BLaER1 treated with 17β-estradiol and CSF1 and Interleukin-3, amounts not matched to agents 10 nM and 100 nM (cell line): ENCODE measurements around the gene CDH20.

Experiments used
- H3K27ac ChIP-seq, 11 experiments: shearing (Covaris generic); formaldehyde crosslinking; 2 replicates each; pipeline ENCODE4 v1.8.1; 2022
- H3K27me3 ChIP-seq, 11 experiments: shearing (Covaris generic); formaldehyde crosslinking; 2 replicates each; pipeline ENCODE4 v1.8.1; 2022
- H3K36me3 ChIP-seq, 11 experiments: shearing (Covaris generic); formaldehyde crosslinking; 2 replicates each; pipeline ENCODE4 v1.8.1; 2022
- H3K4me1 ChIP-seq, 10 experiments: shearing (Covaris generic); formaldehyde crosslinking; 2 replicates each; pipeline ENCODE4 v1.8.1; 2022
- H3K4me2 ChIP-seq, 11 experiments: shearing (Covaris generic); formaldehyde crosslinking; 2 replicates each; pipeline ENCODE4 v1.8.1; 2022
- H3K4me3 ChIP-seq, 10 experiments: shearing (Covaris generic); formaldehyde crosslinking; 2 replicates each; pipeline ENCODE4 v1.8.1; 2022
- H3K9ac ChIP-seq, 11 experiments: shearing (Covaris generic); formaldehyde crosslinking; 2 replicates each; pipeline ENCODE4 v1.8.1; 2022
- H3K9me3 ChIP-seq, 11 experiments: shearing (Covaris generic); formaldehyde crosslinking; replicated peaks in 1 of 11; 2 replicates each; pipeline ENCODE4 v1.8.1; 2022
- H4K20me1 ChIP-seq, 11 experiments: shearing (Covaris generic); formaldehyde crosslinking; 2 replicates each; pipeline ENCODE4 v1.8.1; 2022
- Cebpa-rat ChIP-seq, 11 experiments: shearing (Covaris generic); IDR thresholded peaks; 2 replicates each; pipeline ENCODE4 v1.8.1; 2022

CDH20 gene

DNA sequence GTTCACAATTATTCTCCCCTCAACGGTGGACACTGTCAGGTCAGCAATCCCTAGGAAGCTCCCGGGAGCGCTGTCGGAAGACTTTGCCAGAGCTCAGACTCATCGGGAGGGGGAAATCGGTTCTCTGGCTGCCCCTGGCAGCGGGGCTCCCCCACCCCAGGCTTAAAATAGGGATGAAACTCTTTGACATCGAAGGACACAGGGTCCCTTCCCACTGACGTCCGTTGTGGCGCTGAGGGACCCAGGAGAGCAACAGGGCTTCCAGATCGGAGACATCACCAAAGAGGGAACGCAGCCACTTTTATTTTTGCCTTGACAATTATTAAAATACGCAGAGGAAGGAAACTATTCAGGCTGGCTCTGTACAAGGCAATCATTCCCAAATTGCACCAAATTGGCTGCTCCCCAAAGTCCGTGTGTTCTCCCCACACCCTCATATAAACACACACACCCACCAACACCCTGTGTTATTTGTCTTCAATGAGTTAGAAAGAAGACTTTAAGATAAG is 249.0 kb downstream of the CDH20 start:
- H3K4me1 ChIP-seq, result peaks cover 11 to 39% (median 29%) of the 10 kb centered on the region in 10 experiments
- no peak overlapping the region for H3K27ac ChIP-seq
- peak overlapping the region; percentile 26 to 85 (median 68) for H3K4me2 ChIP-seq
- H3K9me3 ChIP-seq, result no peaks in the 10 kb centered on the region
- no peaks in the 10 kb centered on the region for H3K36me3 ChIP-seq
- H3K4me3 ChIP-seq, result peak overlapping the region in 4 of 10 experiments; percentile 9 to 35 (median 12); a peak in 5 of 20 replicates
- H3K27me3 ChIP-seq, result peaks cover 0 to 16% (median 0%) of the 10 kb centered on the region in 11 experiments; a peak in 2 of 22 replicates
- H4K20me1 ChIP-seq, result no peaks in the 10 kb centered on the region
- no peak overlapping the region for H3K9ac ChIP-seq
- TF ChIP-seq Cebpa-rat (IDR thresholded peaks at IDR 0.05), result no peak

- no peak for TF ChIP-seq Cebpa-rat (IDR thresholded peaks at IDR 0.05)
- H3K4me2 ChIP-seq, result no peak overlapping the region
- H3K4me3 ChIP-seq, result no peak overlapping the region
- H3K9ac ChIP-seq, result no peak overlapping the region
- H4K20me1 ChIP-seq, result no peaks in the 10 kb centered on the region
- peaks cover 0 to 12% (median 0%) of the 10 kb centered on the region in 11 experiments; a peak in 2 of 22 replicates for H3K27me3 ChIP-seq
- no peak overlapping the region for H3K27ac ChIP-seq
- peaks cover 19 to 48% (median 36%) of the 10 kb centered on the region in 10 experiments for H3K4me1 ChIP-seq
- H3K9me3 ChIP-seq, result no peaks in the 10 kb centered on the region
- no peaks in the 10 kb centered on the region for H3K36me3 ChIP-seq
Measured at GRCh38 chr18:61583548-61583947, 250.3 kb downstream of the CDH20 start.

DNA sequence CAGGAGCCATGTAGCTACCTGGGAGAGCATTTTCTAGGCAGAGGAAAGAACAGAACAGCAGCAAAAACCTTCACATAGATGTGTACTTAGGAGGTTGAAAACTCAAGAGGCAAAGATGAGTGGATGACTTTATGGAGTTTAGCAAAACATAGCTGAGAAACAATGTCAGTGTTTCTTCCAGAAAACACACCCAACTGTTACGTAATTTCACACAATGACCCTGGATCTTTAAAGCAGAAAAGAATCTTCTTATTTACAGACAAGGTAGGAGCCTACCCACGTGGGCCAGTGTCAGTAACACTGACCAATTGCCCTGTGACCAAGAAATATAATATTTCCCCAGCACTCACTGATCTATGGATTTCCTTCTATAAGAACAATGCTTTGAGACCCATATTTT is 254.6 kb downstream of the CDH20 start:
- Histone ChIP-seq H3K4me1 (peaks cover 9 to 40% (median 26%) of the 10 kb centered on the region in 10 experiments; a peak in 19 of 20 replicates), H3K27me3 (peaks cover 0 to 2% (median 0%) of the 10 kb centered on the region in 11 experiments; a peak in 1 of 22 replicates), H3K36me3 (no peaks in the 10 kb centered on the region), H3K9ac (no peak overlapping the region), H3K27ac (peak overlapping the region in 1 of 11 experiments; percentile 71; a peak in 2 of 22 replicates), H3K4me2 (peak overlapping the region; percentile 7 to 83 (median 57); a peak in 15 of 22 replicates), H4K20me1 (no peaks in the 10 kb centered on the region), H3K4me3 (no peak overlapping the region), H3K9me3 (no peaks in the 10 kb centered on the region; a peak in 1 of 22 replicates)
- peak in 2 of 11 experiments; percentile 25 to 29; a peak in 1 of 22 replicates for TF ChIP-seq Cebpa-rat (IDR thresholded peaks at IDR 0.05)

DNA sequence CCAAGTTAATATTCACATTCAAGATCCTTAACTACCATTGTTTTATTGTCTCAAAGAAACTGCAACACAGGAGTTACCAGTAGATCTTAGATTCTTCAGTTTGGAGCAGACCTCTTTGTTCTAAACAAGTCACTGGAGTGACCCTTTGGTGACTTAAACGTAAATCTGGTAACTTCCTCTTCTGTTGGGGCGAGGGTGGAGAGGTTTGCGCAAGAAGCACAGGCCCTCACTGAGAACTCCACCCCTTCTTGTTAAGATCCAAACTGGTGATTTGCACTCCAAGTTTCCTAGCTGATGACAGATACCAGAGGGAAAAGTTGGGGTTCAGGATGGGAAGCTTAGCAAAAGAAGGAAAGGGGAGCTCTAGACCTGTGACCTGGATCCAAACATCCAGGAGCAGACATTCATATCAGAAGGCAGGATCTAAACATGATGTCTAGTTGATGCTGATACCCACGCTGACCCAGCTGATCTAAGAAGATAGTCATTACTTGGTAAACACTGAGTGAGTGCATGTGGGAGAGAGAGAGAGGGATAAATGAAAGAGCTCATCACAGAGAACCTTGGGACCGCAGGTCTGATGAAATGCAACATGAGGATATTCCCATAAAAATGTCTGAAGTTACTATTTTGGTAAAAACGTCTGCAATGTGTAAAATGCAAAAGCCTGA is 256.0 kb downstream of the CDH20 start:
- Histone ChIP-seq H3K27ac (peak overlapping the region in 4 of 11 experiments; percentile 50 to 72 (median 62); a peak in 8 of 22 replicates), H3K27me3 (no peaks in the 10 kb centered on the region), H3K4me1 (peaks cover 9 to 46% (median 26%) of the 10 kb centered on the region in 10 experiments; a peak in 19 of 20 replicates), H3K36me3 (no peaks in the 10 kb centered on the region), H3K4me3 (0 out of 20 replicates have a peak overlapping the region, but pooled peaks of 1 of the 10 experiments have one; percentile 18), H4K20me1 (no peaks in the 10 kb centered on the region), H3K4me2 (peak overlapping the region in 10 of 11 experiments; percentile 5 to 83 (median 66); a peak in 18 of 22 replicates), H3K9ac (0 out of 22 replicates have a peak overlapping the region, but pooled peaks of 1 of the 11 experiments have one; percentile 15), H3K9me3 (no peaks in the 10 kb centered on the region; a peak in 1 of 22 replicates)
- peak in 9 of 11 experiments; percentile 14 to 92 (median 72); a peak in 12 of 22 replicates for TF ChIP-seq Cebpa-rat (IDR thresholded peaks at IDR 0.05)

- TF ChIP-seq Cebpa-rat (IDR thresholded peaks at IDR 0.05), result no peak
Measured at GRCh38 chr18:61589724-61590065, 256.5 kb downstream of the CDH20 start.

DNA sequence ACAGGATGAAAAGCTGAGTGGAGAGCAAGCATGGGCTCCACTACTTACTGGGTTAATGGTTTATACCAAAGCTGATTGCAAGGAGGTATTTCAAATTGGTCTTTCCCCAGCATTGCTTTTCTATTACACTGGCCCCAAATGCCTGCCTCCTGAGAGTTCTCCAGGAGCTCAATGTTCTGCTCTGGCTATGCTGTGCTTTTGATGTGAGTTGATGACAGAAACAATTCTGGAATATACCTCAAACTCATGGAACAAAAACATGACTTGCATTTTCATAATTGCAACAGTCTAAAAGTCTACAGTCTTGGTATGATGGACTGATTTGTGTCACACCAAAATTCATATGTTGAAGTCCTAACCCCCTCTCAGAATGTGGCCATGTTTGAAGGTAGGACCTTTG is 258.0 kb downstream of the CDH20 start:
- H3K27me3 ChIP-seq, result no peaks in the 10 kb centered on the region
- H3K4me2 ChIP-seq, result 0 out of 22 replicates have a peak overlapping the region, but pooled peaks of 1 of the 11 experiments have one; percentile 13
- H3K36me3 ChIP-seq, result no peaks in the 10 kb centered on the region
- H3K4me1 ChIP-seq, result peaks cover 9 to 57% (median 26%) of the 10 kb centered on the region in 10 experiments; a peak in 19 of 20 replicates
- H3K9ac ChIP-seq, result no peak overlapping the region
- no peaks in the 10 kb centered on the region; a peak in 1 of 22 replicates for H3K9me3 ChIP-seq
- no peak overlapping the region for H3K27ac ChIP-seq
- TF ChIP-seq Cebpa-rat (IDR thresholded peaks at IDR 0.05), result no peak
- no peak overlapping the region for H3K4me3 ChIP-seq
- H4K20me1 ChIP-seq, result no peaks in the 10 kb centered on the region

More at GRCh38 chr18:61589724-61590065, 256.5 kb downstream of the CDH20 start:
- H3K4me3 ChIP-seq, result no peak overlapping the region
- no peaks in the 10 kb centered on the region for H3K27me3 ChIP-seq
- H3K27ac ChIP-seq, result peak overlapping the region in 4 of 11 experiments; percentile 50 to 72 (median 62); a peak in 6 of 22 replicates
- peaks cover 9 to 51% (median 26%) of the 10 kb centered on the region in 10 experiments; a peak in 19 of 20 replicates for H3K4me1 ChIP-seq
- no peaks in the 10 kb centered on the region for H3K36me3 ChIP-seq
- H3K4me2 ChIP-seq, result peak overlapping the region in 7 of 11 experiments; percentile 48 to 83 (median 76); a peak in 11 of 22 replicates
- no peak overlapping the region for H3K9ac ChIP-seq
- no peaks in the 10 kb centered on the region; a peak in 1 of 22 replicates for H3K9me3 ChIP-seq
- no peaks in the 10 kb centered on the region for H4K20me1 ChIP-seq

- Histone ChIP-seq H3K4me1 (peaks cover 8 to 37% (median 27%) of the 10 kb centered on the region in 10 experiments), H4K20me1 (no peaks in the 10 kb centered on the region), H3K9ac (no peak overlapping the region), H3K9me3 (peaks cover 0 to 12% (median 0%) of the 10 kb centered on the region in 11 experiments; a peak in 7 of 22 replicates), H3K4me2 (no peak overlapping the region), H3K27ac (no peak overlapping the region), H3K27me3 (no peaks in the 10 kb centered on the region), H3K4me3 (no peak overlapping the region), H3K36me3 (no peaks in the 10 kb centered on the region)
- no peak for TF ChIP-seq Cebpa-rat (IDR thresholded peaks at IDR 0.05)
Measured at GRCh38 chr18:61595615-61596251, 262.5 kb downstream of the CDH20 start.

- H3K4me1 ChIP-seq, result peaks cover 8 to 35% (median 27%) of the 10 kb centered on the region in 10 experiments
- H3K27me3 ChIP-seq, result no peaks in the 10 kb centered on the region
- no peak overlapping the region for H3K4me2 ChIP-seq
- H3K36me3 ChIP-seq, result no peaks in the 10 kb centered on the region
- no peak for TF ChIP-seq Cebpa-rat (IDR thresholded peaks at IDR 0.05)
- H3K4me3 ChIP-seq, result no peak overlapping the region
- no peak overlapping the region for H3K9ac ChIP-seq
- no peak overlapping the region for H3K27ac ChIP-seq
- no peaks in the 10 kb centered on the region for H4K20me1 ChIP-seq
- H3K9me3 ChIP-seq, result peaks cover 0 to 15% (median 0%) of the 10 kb centered on the region in 11 experiments; a peak in 7 of 22 replicates
Measured at GRCh38 chr18:61596296-61596695, 263.1 kb downstream of the CDH20 start.
